Ovary (tissue), 9 donors: ENCODE measurements around the gene TAS2R1. TPM values are rescaled to one million over a fixed set of nuclear protein-coding genes. Genes with fewer than 3 reads are reported as not detected.

Source experiments
- DNase-seq, 5 donors: peaks; one replicate each; pipeline ENCODE4 v3.0.0-alpha.2; 2019 to 2020
- H3K27ac ChIP-seq, 2 donors: fragments of 200-600 bp; one replicate each; pipeline versions ENCODE4 v1.5.1 to v1.8.0; 2019 to 2022
- H3K27me3 ChIP-seq: fragments of 200-600 bp; one replicate; pipeline ENCODE4 v1.8.0; 2022
- H3K36me3 ChIP-seq: fragments of 200-600 bp; sonication (generic); one replicate; pipeline ENCODE4 v1.5.1; 2019
- H3K4me1 ChIP-seq: one replicate; pipeline ENCODE4 v1.8.1; 2013; ENCODE audit warnings: mild to moderate bottlenecking, moderate library complexity; ENCODE audit not compliant: insufficient read depth
- H3K4me3 ChIP-seq: fragments of 200-600 bp; sonication (generic); one replicate; pipeline ENCODE4 v1.5.1; 2017
- H3K9me3 ChIP-seq, 2 donors: fragments of 200-600 bp in 1 of 2; sonication (generic) in 1 of 2; one replicate each; pipeline versions ENCODE4 v1.5.1 to v1.8.1; 2013 to 2019; ENCODE audit warnings: mild to moderate bottlenecking in 1 of 2, moderate library complexity in 1 of 2
- EP300 ChIP-seq: sonication (generic); formaldehyde crosslinking; IDR thresholded peaks from one replicate; pipeline ENCODE4 v1.6.1; 2017; ENCODE audit warnings: antibody characterized with exemption
- POLR2A ChIP-seq: fragments of 450-650 bp; IDR thresholded peaks from one replicate; pipeline ENCODE4 v1.6.1; 2017; ENCODE audit warnings: antibody characterized with exemption, mild to moderate bottlenecking, moderate library complexity
- WGBS, 3 donors: extraction: QIAGEN DNeasy Blood & Tissue Kit in 1 of 3; methylation state at CpG; one replicate each; pipeline versions ENCODE4 v1.1.5 to v1.1.7; 2013 to 2017; 5-methylcytosine and 5-hydroxymethylcytosine counted together
- intact Hi-C, 4 donors: fragments of 100-400 bp; cut with DNase I; formaldehyde crosslinking; loops; one replicate each; pipeline versions ENCODE4 v1.11.0 to v1.15.1; 2022 to 2023
- polyA plus RNA-seq, 2 donors: library from polyadenylated mRNA; stranded (reverse); fragments of 200-250 nt in 1 of 2; fragments of 350-450 nt in 1 of 2; fragmentation: Illumina TruSeq in 1 of 2; extraction: RNeasy Lipid Tissue Mini Kit (QIAGEN cat#74804) in 1 of 2; gene quantifications; one replicate each; pipeline ENCODE4 v1.2.3, GENCODE V29; 2013 to 2014
- total RNA-seq, 7 donors: library from RNA; depleted of rRNA in 2 of 7; stranded (reverse); fragments of >200 nt in 2 of 7; fragmentation: NEBNext Ultra II Directional in 3 of 7; extraction: Animal tissue kit (Norgen Biotek cat#: 25700) in 3 of 7; gene quantifications; one replicate each; pipeline versions ENCODE4 v1.1.0 to v1.2.4, GENCODE V29; 2016 to 2023
- TF ChIP-seq, protein P1 (sequence below), 3 donors: fragments of 450-650 bp in 2 of 3; fragments of 200-600 bp in 1 of 3; IDR thresholded peaks; one replicate each; pipeline versions ENCODE4 v1.5.1 to v1.8.0; 2016 to 2022; ENCODE audit warnings: antibody characterized with exemption in 3 of 3, mild to moderate bottlenecking in 1 of 3
- donor health status: DM: no; HTN: no; CAD: no; lungs with moderate emphysema.
- donor health status: DM: no; HTN: no; CAD: no.
- donor health status: Bipolar disorder and iron deficiency.
- donor health status: DM: yes; HTN: yes; CAD: no.
- donor health status: DM: no; HTN: no; CAD: no.
- donor health status: DM: yes; HTN: yes; CAD: no.

The TAS2R1 gene
- total and polyA plus RNA-seq, 9 donors, result not detected

DNA sequence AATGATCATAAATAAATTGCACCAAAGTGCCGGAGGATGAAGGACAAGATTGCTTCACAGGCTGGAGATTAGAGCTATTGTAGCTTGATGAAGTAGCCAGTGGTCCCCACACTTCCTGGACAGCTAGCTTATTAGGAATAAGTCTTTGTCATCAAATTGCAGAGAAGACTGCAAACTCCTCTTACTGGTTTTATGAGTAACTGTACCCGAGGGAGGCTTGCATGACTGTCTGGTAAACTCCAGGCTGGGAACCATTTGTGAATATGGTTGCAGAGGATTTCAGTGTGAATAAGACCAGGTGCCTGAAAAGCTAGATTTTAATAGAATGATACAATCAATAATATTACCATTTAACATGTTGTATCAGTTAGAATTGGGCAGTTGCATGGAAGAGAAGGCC is 47.7 kb downstream of the TAS2R1 start:
- no peak overlapping the region for H3K4me3 ChIP-seq

More for the DNA sequence above, 47.7 kb downstream of the TAS2R1 start:
- DNase-seq, result no peak
- H3K9me3 ChIP-seq, result peaks cover 0 to 3% of the 10 kb centered on the region in 2 donors
- no peaks in the 10 kb centered on the region for H3K27me3 ChIP-seq
- intact Hi-C loops, result no loop called here
- 28 to 50% (median 31%) methylated on average over 2 of the region's 2 CpGs for WGBS, 3 donors
- TF ChIP-seq, protein P1, sequence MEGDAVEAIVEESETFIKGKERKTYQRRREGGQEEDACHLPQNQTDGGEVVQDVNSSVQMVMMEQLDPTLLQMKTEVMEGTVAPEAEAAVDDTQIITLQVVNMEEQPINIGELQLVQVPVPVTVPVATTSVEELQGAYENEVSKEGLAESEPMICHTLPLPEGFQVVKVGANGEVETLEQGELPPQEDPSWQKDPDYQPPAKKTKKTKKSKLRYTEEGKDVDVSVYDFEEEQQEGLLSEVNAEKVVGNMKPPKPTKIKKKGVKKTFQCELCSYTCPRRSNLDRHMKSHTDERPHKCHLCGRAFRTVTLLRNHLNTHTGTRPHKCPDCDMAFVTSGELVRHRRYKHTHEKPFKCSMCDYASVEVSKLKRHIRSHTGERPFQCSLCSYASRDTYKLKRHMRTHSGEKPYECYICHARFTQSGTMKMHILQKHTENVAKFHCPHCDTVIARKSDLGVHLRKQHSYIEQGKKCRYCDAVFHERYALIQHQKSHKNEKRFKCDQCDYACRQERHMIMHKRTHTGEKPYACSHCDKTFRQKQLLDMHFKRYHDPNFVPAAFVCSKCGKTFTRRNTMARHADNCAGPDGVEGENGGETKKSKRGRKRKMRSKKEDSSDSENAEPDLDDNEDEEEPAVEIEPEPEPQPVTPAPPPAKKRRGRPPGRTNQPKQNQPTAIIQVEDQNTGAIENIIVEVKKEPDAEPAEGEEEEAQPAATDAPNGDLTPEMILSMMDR (IDR thresholded peaks at IDR 0.05), result no peak
- no peak for TF ChIP-seq POLR2A
- TF ChIP-seq EP300, result no peak
- no peaks in the 10 kb centered on the region for H3K36me3 ChIP-seq
- no peak overlapping the region for H3K27ac ChIP-seq
- no peaks in the 10 kb centered on the region for H3K4me1 ChIP-seq

Other genes starting within 250 kb of the TAS2R1 start
- 1 to 10 TPM; 3.3 to 6.6 (median 4.3) TPM for gene SEMA5A, start 84.3 kb downstream of the TAS2R1 start, total RNA-seq
- gene SEMA5A, start 84.3 kb downstream of the TAS2R1 start, polyA plus RNA-seq, result 1 to 10 TPM; 2.0 to 5.2 TPM